Smooth muscle cell of the coronary artery (primary cell): ENCODE results near the gene TET1. TPM values are rescaled to one million over a fixed set of nuclear protein-coding genes. Genes with fewer than 3 reads are reported as not detected.

ENCODE experiments used
- total RNA-seq: library from RNA; depleted of rRNA; stranded (reverse); fragments of >200 nt; gene quantifications from 2 replicates; pipeline ENCODE4 v1.2.3, GENCODE V29; 2014; ENCODE audit warnings: low replicate concordance

Gene TET1
- total RNA-seq, result 0.82 and 1.4 TPM in 2 replicates

DNA sequence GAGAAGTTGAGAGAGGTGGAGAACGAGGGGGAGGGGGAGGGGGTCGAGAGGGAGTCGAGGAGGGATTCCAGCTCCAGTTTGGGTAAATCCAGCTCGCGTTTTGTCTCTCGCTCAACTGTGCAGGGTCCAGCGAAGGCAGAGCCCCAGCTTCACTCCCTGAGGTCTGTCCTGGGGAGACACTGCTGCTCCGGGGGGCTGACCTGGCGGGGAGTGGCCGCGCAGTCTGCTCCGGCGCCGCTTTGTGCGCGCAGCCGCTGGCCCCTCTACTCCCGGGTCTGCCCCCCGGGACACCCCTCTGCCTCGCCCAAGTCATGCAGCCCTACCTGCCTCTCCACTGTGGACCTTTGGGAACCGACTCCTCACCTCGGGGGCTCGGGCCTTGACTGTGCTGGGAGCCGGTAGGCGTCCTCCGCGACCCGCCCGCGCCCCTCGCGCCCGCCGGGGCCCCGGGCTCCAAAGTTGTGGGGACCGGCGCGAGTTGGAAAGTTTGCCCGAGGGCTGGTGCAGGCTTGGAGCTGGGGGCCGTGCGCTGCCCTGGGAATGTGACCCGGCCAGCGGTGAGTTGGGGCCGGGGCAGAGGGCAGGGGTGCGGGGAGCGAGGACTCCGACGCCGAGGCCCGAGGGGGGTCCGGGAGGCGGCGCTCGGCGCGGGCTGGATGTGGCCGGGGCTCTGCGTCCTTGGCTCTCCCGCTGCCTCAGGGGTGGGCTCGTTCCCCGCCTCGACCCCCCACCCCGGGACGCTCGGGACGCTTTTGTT lies at the start of gene TET1:
TET1 (plus strand) TSS at position 152 of the 757 bp plus-strand sequence. CDS start 12,002 bp downstream, outside the sequence.

DNA sequence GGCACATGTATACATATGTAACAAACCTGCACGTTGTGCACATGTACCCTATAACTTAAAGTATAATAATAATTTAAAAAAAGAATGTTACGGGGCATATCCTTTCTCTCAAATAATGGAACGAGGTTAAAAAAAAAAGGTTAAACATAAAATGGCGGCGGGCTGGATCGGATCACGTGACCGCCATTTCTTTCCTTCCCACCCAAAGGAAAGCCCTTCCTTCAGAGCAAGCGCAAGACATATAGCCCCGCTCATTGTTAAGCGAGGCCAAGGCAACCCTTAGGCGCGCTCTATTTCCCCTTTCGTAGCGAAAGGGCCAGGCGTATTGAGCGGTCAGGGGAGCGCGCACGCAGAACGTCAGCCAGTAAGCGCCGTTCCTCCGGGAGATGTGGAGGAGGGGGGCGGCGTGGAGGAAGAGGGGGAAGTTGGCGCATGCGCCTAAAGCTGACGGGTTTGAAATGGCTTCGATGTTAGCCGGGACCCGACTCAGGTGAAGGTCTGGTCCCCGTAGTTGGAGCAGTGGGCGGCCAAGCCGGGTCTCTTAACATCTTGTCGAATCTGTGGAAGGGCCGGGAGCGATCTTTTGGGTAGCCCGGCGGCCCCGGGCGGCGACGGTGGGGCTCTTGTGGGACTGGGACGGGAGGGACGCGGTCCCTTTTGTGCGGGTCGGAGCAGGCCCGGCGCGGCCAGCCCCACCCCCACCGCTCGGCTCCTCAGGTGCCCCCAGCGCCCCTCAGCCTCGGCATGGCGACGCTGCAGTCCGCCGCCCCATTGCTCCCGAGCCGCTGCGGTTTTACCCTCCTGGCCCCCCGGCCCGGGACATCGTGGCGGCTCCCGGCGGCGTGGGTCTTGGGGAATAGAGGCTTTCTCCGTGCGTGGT lies 160.9 kb downstream of the TET1 start, which contains the start of gene CCAR1:
CCAR1 (plus strand) TSS at position 447 of the 880 bp plus-strand sequence. CDS start 1,266 bp downstream, outside the sequence.

Other genes with a start within 250 kb of the TET1 start
- gene HNRNPH3, start 228.3 kb upstream of the TET1 start, total RNA-seq, result 27.1 and 30.0 TPM in 2 replicates
- gene PBLD, start 227.4 kb upstream of the TET1 start, total RNA-seq, result 2.8 and 6.5 TPM in 2 replicates
- gene RUFY2, start 153.1 kb upstream of the TET1 start, total RNA-seq, result 11.7 and 12.9 TPM in 2 replicates
- 4.0 and 4.4 TPM in 2 replicates for gene DNA2, start 88.4 kb upstream of the TET1 start, total RNA-seq
- gene SLC25A16, start 32.8 kb upstream of the TET1 start, total RNA-seq, result 11.9 and 76.2 TPM in 2 replicates
- gene CCAR1, start 160.9 kb downstream of the TET1 start, total RNA-seq, result 12.5 and 18.2 TPM in 2 replicates